HEK293 (cell line): ENCODE results near the gene CIITA.

Experiments used
- CTCF ChIA-PET: fragments of 350-600 bp; formaldehyde crosslinking; extraction: SDS; loops from one replicate; lab custom pipeline; 2021; ENCODE audit warnings: antibody characterized with exemption; lab: Yijun Ruan, JAX
- POLR2A ChIA-PET: fragments of 300-600 bp; formaldehyde crosslinking; extraction: SDS; loops from one replicate; lab custom pipeline; 2020; ENCODE audit warnings: antibody characterized with exemption, inconsistent platforms; lab: Yijun Ruan, JAX
- H3K27ac ChIP-seq: fragments of 200-500 bp; sonication (Bioruptor generic); 2 replicates; pipeline ENCODE4 v1.5.1; 2014; ENCODE audit warnings: low read depth, low read length, control low read depth, inconsistent platforms; ENCODE audit errors: extremely low read depth
- H3K36me3 ChIP-seq, 2 experiments: fragments of 200-500 bp in 1 of 2; sonication (Bioruptor generic) in 1 of 2; 1 replicate in 1 of 2; 2 replicates in 1 of 2; pipeline ENCODE4 v1.5.1; 2014 to 2017; ENCODE audit warnings: inconsistent platforms in 2 of 2, low read length in 2 of 2; ENCODE audit not compliant: control insufficient read depth in 2 of 2, insufficient read depth in 1 of 2
- H3K4me1 ChIP-seq: fragments of 200-500 bp; sonication (Bioruptor generic); 2 replicates; pipeline ENCODE4 v1.5.1; 2014; ENCODE audit warnings: mild to moderate bottlenecking, low read length, inconsistent platforms; ENCODE audit not compliant: control insufficient read depth, insufficient read depth
- H3K4me3 ChIP-seq: 2 replicates; pipeline ENCODE4 v1.5.1; 2011; ENCODE audit warnings: low read depth, mild to moderate bottlenecking, control low read depth, low read length, moderate library complexity
- H3K9me3 ChIP-seq: fragments of 200-500 bp; sonication (Bioruptor generic); 2 replicates; pipeline ENCODE4 v1.5.1; 2014; ENCODE audit warnings: low read depth, low read length, inconsistent platforms; ENCODE audit not compliant: control insufficient read depth, insufficient read depth
- BCL11A ChIP-seq: fragments of 450-650 bp; formaldehyde crosslinking; IDR thresholded peaks from 2 replicates; pipeline ENCODE4 v1.5.1; 2016; ENCODE audit warnings: low read depth, missing biosample characterization, missing genetic modification characterization
- HOXD13 ChIP-seq: sonication (generic); formaldehyde crosslinking; IDR thresholded peaks from 2 replicates; pipeline ENCODE4 v1.8.0; 2022; ENCODE audit warnings: missing genetic modification reagents, borderline replicate concordance
- KLF1 ChIP-seq: fragments of 450-650 bp; formaldehyde crosslinking; IDR thresholded peaks from 2 replicates; pipeline ENCODE4 v1.5.1; 2016; ENCODE audit warnings: missing biosample characterization, missing genetic modification characterization
- OSR2 ChIP-seq: fragments of 450-650 bp; formaldehyde crosslinking; IDR thresholded peaks from 2 replicates; pipeline ENCODE4 v1.5.1; 2016; ENCODE audit warnings: missing biosample characterization, missing genetic modification characterization
- ZIC2 ChIP-seq: fragments of 450-650 bp; formaldehyde crosslinking; IDR thresholded peaks from 2 replicates; pipeline ENCODE4 v1.5.1; 2016; ENCODE audit warnings: missing biosample characterization, missing genetic modification characterization
- ZNF157 ChIP-seq: fragments of 450-650 bp; formaldehyde crosslinking; IDR thresholded peaks from 2 replicates; pipeline ENCODE4 v1.5.1; 2016; ENCODE audit warnings: missing biosample characterization, missing genetic modification characterization
- ZNF174 ChIP-seq: fragments of 450-650 bp; formaldehyde crosslinking; IDR thresholded peaks from 2 replicates; pipeline ENCODE4 v1.5.0; 2017; ENCODE audit warnings: missing biosample characterization, mild to moderate bottlenecking, missing genetic modification characterization
- ZNF19 ChIP-seq: fragments of 450-650 bp; formaldehyde crosslinking; IDR thresholded peaks from 2 replicates; pipeline ENCODE4; 2016; ENCODE audit warnings: missing biosample characterization, missing genetic modification characterization, low read depth
- ZNF2 ChIP-seq: fragments of 450-650 bp; formaldehyde crosslinking; IDR thresholded peaks from 2 replicates; pipeline ENCODE4 v1.5.1; 2016; ENCODE audit warnings: missing biosample characterization, missing genetic modification characterization
- ZNF501 ChIP-seq: fragments of 450-650 bp; formaldehyde crosslinking; IDR thresholded peaks from 2 replicates; pipeline ENCODE4 v1.5.1; 2016; ENCODE audit warnings: missing biosample characterization, missing genetic modification characterization
- ZNF529 ChIP-seq: fragments of 450-650 bp; formaldehyde crosslinking; IDR thresholded peaks from 2 replicates; pipeline ENCODE4 v1.5.1; 2017; ENCODE audit warnings: missing genetic modification characterization, missing biosample characterization; ENCODE audit not compliant: insufficient replicate concordance
- ZNF571 ChIP-seq: fragments of 450-650 bp; formaldehyde crosslinking; IDR thresholded peaks from 2 replicates; pipeline ENCODE4 v1.5.0; 2017; ENCODE audit warnings: missing biosample characterization, missing genetic modification characterization
- ZNF830 ChIP-seq: fragments of 450-650 bp; IDR thresholded peaks from 2 replicates; pipeline ENCODE4 v1.5.0; 2018; ENCODE audit warnings: missing biosample characterization, missing genetic modification characterization, low read depth, mild to moderate bottlenecking, moderate library complexity
- ZNF843 ChIP-seq: fragments of 450-650 bp; formaldehyde crosslinking; IDR thresholded peaks from 2 replicates; pipeline ENCODE4 v1.5.1; 2016; ENCODE audit warnings: missing biosample characterization, missing genetic modification characterization
- TF ChIP-seq, protein P1 (sequence below): fragments of 450-650 bp; formaldehyde crosslinking; IDR thresholded peaks from 2 replicates; pipeline ENCODE4 v1.5.1; 2016; ENCODE audit warnings: missing biosample characterization, missing genetic modification characterization
- TF ChIP-seq, protein P2 (sequence below): fragments of 450-650 bp; formaldehyde crosslinking; IDR thresholded peaks from 2 replicates; pipeline ENCODE4 v1.5.1; 2017; ENCODE audit warnings: missing biosample characterization, mild to moderate bottlenecking, missing genetic modification characterization, moderate library complexity
- TF ChIP-seq, protein P3 (sequence below): fragments of 450-650 bp; IDR thresholded peaks from 2 replicates; pipeline ENCODE4 v1.5.1; 2018; ENCODE audit warnings: missing biosample characterization, mild to moderate bottlenecking, missing genetic modification characterization
- TF ChIP-seq, protein P4 (sequence below): fragments of 450-650 bp; formaldehyde crosslinking; IDR thresholded peaks from 2 replicates; pipeline ENCODE4; 2016; ENCODE audit warnings: missing biosample characterization, missing genetic modification characterization
- TF ChIP-seq, protein P5 (sequence below): fragments of 450-650 bp; formaldehyde crosslinking; IDR thresholded peaks from 2 replicates; pipeline ENCODE4 v1.5.1; 2017; ENCODE audit warnings: missing biosample characterization, missing genetic modification characterization
- TF ChIP-seq, protein P6 (sequence below): fragments of 450-650 bp; formaldehyde crosslinking; IDR thresholded peaks from 2 replicates; pipeline ENCODE4 v1.5.1; 2016; ENCODE audit warnings: missing biosample characterization, missing genetic modification characterization
- TF ChIP-seq, protein P7 (sequence below): fragments of 450-650 bp; formaldehyde crosslinking; IDR thresholded peaks from 2 replicates; pipeline ENCODE4 v1.5.1; 2017; ENCODE audit warnings: missing biosample characterization, missing genetic modification characterization

The CIITA gene

DNA sequence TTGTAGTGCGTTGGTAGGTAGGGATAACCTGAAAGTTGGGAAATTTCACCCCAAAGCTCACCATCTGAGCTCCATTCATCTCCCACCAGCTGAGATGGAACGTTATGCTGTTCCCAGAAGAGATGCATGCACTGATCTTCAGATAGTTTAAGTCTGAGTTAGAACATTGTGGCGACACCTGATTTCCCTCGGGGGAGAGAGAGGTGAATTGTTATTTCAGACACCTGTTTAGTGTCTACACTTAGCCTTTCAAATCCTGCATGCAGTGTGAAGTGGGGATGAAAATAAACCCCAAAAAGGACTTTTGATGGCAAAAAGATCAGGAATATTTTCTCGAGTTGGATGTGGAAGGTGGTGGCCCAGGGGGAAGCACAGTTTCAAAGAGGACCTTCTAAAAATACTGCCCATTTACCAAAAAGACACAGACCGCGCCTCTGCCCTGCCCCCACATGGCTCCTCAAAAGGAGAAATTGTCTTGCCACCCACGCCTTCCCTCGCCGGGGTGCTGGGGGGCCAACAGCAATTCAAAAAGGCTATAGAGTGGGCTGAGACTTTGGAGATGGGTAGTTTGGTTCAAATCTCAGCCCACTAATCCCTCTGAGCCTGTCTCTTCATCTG, 11.4 kb downstream of the CIITA start:
- Histone ChIP-seq H3K9me3 (no peaks in the 10 kb centered on the region), H3K36me3 (no peaks in the 10 kb centered on the region), H3K27ac (no peak overlapping the region), H3K4me1 (no peaks in the 10 kb centered on the region), H3K4me3 (no peak overlapping the region)
- TF ChIP-seq, protein P1, sequence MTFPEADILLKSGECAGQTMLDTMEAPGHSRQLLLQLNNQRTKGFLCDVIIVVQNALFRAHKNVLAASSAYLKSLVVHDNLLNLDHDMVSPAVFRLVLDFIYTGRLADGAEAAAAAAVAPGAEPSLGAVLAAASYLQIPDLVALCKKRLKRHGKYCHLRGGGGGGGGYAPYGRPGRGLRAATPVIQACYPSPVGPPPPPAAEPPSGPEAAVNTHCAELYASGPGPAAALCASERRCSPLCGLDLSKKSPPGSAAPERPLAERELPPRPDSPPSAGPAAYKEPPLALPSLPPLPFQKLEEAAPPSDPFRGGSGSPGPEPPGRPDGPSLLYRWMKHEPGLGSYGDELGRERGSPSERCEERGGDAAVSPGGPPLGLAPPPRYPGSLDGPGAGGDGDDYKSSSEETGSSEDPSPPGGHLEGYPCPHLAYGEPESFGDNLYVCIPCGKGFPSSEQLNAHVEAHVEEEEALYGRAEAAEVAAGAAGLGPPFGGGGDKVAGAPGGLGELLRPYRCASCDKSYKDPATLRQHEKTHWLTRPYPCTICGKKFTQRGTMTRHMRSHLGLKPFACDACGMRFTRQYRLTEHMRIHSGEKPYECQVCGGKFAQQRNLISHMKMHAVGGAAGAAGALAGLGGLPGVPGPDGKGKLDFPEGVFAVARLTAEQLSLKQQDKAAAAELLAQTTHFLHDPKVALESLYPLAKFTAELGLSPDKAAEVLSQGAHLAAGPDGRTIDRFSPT: no peak
- TF ChIP-seq BCL11A (tag by site-specific recombination): no peak
- TF ChIP-seq ZNF571 (tag by site-specific recombination): no peak
- no peak for TF ChIP-seq OSR2 (tag by site-specific recombination)
- TF ChIP-seq, protein P2, sequence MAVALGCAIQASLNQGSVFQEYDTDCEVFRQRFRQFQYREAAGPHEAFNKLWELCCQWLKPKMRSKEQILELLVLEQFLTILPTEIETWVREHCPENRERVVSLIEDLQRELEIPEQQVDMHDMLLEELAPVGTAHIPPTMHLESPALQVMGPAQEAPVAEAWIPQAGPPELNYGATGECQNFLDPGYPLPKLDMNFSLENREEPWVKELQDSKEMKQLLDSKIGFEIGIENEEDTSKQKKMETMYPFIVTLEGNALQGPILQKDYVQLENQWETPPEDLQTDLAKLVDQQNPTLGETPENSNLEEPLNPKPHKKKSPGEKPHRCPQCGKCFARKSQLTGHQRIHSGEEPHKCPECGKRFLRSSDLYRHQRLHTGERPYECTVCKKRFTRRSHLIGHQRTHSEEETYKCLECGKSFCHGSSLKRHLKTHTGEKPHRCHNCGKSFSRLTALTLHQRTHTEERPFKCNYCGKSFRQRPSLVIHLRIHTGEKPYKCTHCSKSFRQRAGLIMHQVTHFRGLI: no peak
- CTCF ChIA-PET: interaction anchor here (0.5 kb wide), 1 partner anchor 58 kb away, joined by 3 read pairs; no protein-coding TSS in a partner anchor
- POLR2A ChIA-PET: no interaction called here

DNA sequence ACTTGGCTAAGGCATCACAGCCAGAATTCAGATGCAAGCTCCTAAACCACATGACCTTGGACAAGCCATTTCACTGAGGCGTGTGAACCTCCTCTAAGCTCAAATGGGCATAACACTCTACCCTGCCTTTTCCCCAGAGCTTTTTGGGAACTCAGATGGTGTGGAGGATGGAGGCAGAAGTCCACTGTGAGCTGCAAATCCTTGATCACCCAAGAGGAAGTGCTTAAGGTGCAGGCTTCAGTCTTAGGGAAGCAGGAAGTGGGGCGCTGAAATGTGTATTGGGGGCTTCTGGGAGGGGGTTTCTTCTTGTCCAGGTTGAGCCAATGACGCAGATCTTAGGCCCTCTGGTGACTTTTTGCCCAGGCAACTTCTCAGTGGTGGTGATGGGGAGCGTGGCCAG, 12.9 kb downstream of the CIITA start:
- TF ChIP-seq KLF1: no peak
- TF ChIP-seq ZIC2: no peak
- TF ChIP-seq ZNF19 (tag by site-specific recombination): no peak
- TF ChIP-seq, protein P3, sequence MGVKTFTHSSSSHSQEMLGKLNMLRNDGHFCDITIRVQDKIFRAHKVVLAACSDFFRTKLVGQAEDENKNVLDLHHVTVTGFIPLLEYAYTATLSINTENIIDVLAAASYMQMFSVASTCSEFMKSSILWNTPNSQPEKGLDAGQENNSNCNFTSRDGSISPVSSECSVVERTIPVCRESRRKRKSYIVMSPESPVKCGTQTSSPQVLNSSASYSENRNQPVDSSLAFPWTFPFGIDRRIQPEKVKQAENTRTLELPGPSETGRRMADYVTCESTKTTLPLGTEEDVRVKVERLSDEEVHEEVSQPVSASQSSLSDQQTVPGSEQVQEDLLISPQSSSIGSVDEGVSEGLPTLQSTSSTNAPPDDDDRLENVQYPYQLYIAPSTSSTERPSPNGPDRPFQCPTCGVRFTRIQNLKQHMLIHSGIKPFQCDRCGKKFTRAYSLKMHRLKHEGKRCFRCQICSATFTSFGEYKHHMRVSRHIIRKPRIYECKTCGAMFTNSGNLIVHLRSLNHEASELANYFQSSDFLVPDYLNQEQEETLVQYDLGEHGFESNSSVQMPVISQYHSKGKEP (tag by site-specific recombination): no peak
- TF ChIP-seq, protein P4, sequence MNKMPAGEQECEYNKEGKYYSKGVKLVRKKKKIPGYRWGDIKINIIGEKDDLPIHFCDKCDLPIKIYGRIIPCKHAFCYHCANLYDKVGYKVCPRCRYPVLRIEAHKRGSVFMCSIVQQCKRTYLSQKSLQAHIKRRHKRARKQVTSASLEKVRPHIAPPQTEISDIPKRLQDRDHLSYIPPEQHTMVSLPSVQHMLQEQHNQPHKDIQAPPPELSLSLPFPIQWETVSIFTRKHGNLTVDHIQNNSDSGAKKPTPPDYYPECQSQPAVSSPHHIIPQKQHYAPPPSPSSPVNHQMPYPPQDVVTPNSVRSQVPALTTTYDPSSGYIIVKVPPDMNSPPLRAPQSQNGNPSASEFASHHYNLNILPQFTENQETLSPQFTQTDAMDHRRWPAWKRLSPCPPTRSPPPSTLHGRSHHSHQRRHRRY (tag by site-specific recombination): no peak
- no peak for TF ChIP-seq ZNF843
- TF ChIP-seq ZNF2: no peak
- no peak for TF ChIP-seq ZNF157 (tag by site-specific recombination)
- no peak for TF ChIP-seq ZNF174 (tag by site-specific recombination)
- no peak for TF ChIP-seq ZNF830 (tag by site-specific recombination)
- no peak for TF ChIP-seq ZNF501 (tag by site-specific recombination)
- no peak for TF ChIP-seq HOXD13 (CRISPR knock-in tag)
- TF ChIP-seq, protein P5, sequence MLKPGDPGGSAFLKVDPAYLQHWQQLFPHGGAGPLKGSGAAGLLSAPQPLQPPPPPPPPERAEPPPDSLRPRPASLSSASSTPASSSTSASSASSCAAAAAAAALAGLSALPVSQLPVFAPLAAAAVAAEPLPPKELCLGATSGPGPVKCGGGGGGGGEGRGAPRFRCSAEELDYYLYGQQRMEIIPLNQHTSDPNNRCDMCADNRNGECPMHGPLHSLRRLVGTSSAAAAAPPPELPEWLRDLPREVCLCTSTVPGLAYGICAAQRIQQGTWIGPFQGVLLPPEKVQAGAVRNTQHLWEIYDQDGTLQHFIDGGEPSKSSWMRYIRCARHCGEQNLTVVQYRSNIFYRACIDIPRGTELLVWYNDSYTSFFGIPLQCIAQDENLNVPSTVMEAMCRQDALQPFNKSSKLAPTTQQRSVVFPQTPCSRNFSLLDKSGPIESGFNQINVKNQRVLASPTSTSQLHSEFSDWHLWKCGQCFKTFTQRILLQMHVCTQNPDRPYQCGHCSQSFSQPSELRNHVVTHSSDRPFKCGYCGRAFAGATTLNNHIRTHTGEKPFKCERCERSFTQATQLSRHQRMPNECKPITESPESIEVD (tag by site-specific recombination): no peak
- TF ChIP-seq ZNF529 (tag by site-specific recombination): no peak
- TF ChIP-seq, protein P6, sequence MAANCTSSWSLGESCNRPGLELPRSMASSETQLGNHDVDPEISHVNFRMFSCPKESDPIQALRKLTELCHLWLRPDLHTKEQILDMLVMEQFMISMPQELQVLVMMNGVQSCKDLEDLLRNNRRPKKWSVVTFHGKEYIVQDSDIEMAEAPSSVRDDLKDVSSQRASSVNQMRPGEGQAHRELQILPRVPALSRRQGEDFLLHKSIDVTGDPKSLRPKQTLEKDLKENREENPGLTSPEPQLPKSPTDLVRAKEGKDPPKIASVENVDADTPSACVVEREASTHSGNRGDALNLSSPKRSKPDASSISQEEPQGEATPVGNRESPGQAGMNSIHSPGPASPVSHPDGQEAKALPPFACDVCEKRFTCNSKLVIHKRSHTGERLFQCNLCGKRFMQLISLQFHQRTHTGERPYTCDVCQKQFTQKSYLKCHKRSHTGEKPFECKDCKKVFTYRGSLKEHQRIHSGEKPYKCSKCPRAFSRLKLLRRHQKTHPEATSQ (tag by site-specific recombination): no peak
- TF ChIP-seq, protein P7, sequence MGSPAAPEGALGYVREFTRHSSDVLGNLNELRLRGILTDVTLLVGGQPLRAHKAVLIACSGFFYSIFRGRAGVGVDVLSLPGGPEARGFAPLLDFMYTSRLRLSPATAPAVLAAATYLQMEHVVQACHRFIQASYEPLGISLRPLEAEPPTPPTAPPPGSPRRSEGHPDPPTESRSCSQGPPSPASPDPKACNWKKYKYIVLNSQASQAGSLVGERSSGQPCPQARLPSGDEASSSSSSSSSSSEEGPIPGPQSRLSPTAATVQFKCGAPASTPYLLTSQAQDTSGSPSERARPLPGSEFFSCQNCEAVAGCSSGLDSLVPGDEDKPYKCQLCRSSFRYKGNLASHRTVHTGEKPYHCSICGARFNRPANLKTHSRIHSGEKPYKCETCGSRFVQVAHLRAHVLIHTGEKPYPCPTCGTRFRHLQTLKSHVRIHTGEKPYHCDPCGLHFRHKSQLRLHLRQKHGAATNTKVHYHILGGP (tag by site-specific recombination): no peak
- TF ChIP-seq, all 188 proteins: peak for 0
- POLR2A ChIA-PET: no interaction called here
- CTCF ChIA-PET: no interaction called here
- Histone ChIP-seq H3K9me3 (no peaks in the 10 kb centered on the region), H3K36me3 (no peaks in the 10 kb centered on the region), H3K4me1 (no peaks in the 10 kb centered on the region), H3K27ac (no peak overlapping the region), H3K4me3 (no peak overlapping the region)
